ENCODE measurements around the gene RTBDN.

DNA sequence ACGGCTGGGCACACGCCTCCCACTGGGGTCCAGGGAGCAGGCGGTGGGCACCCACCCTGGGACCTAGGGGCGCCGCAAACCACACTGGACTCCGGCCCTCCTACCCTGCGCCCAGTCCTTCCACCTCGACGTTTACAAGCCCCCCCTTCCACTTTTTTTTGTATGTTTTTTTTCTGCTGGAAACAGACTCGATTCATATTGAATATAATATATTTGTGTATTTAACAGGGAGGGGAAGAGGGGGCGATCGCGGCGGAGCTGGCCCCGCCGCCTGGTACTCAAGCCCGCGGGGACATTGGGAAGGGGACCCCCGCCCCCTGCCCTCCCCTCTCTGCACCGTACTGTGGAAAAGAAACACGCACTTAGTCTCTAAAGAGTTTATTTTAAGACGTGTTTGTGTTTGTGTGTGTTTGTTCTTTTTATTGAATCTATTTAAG lies 41.5 kb downstream of the RTBDN start:
- TF ChIP-seq, protein P1, sequence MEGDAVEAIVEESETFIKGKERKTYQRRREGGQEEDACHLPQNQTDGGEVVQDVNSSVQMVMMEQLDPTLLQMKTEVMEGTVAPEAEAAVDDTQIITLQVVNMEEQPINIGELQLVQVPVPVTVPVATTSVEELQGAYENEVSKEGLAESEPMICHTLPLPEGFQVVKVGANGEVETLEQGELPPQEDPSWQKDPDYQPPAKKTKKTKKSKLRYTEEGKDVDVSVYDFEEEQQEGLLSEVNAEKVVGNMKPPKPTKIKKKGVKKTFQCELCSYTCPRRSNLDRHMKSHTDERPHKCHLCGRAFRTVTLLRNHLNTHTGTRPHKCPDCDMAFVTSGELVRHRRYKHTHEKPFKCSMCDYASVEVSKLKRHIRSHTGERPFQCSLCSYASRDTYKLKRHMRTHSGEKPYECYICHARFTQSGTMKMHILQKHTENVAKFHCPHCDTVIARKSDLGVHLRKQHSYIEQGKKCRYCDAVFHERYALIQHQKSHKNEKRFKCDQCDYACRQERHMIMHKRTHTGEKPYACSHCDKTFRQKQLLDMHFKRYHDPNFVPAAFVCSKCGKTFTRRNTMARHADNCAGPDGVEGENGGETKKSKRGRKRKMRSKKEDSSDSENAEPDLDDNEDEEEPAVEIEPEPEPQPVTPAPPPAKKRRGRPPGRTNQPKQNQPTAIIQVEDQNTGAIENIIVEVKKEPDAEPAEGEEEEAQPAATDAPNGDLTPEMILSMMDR (IDR thresholded peaks at IDR 0.05) = no peak
- no peak for TF ChIP-seq EZH2 (IDR thresholded peaks at IDR 0.05)

Data from neural progenitor cell (in vitro differentiated cells).